SK-N-DZ (cell line): Measurements from ENCODE around the gene SLC6A5. TPM values are rescaled to one million over a fixed set of nuclear protein-coding genes. Genes with fewer than 3 reads are reported as not detected.
A peak's percentile ranks its signal among the peaks of the same experiment; 100 is the strongest.
"Not testable (repeated sequence)": the region's sequence is repeated elsewhere in the genome, so short reads cannot be mapped to it uniquely, and the experiment has no call there.

Experiments
- DNase-seq: peaks from one replicate; pipeline ENCODE4 v3.0.0-alpha.2; 2015; ENCODE audit warnings: low spot score
- polyA plus RNA-seq, 2 experiments: library from polyadenylated mRNA; depleted of rRNA; stranded (reverse); fragments of >200 nt; gene quantifications; 2 replicates each; pipeline ENCODE4 v1.2.3, GENCODE V29; 2014

Gene SLC6A5
- 0.08 and 0.23 TPM in 2 replicates for polyA plus RNA-seq (2014; cell fraction: cytosol; rRNA removed)
- polyA plus RNA-seq (2014; cell fraction: nucleus; rRNA removed) = 0.16 and 0.47 TPM in 2 replicates

DNA sequence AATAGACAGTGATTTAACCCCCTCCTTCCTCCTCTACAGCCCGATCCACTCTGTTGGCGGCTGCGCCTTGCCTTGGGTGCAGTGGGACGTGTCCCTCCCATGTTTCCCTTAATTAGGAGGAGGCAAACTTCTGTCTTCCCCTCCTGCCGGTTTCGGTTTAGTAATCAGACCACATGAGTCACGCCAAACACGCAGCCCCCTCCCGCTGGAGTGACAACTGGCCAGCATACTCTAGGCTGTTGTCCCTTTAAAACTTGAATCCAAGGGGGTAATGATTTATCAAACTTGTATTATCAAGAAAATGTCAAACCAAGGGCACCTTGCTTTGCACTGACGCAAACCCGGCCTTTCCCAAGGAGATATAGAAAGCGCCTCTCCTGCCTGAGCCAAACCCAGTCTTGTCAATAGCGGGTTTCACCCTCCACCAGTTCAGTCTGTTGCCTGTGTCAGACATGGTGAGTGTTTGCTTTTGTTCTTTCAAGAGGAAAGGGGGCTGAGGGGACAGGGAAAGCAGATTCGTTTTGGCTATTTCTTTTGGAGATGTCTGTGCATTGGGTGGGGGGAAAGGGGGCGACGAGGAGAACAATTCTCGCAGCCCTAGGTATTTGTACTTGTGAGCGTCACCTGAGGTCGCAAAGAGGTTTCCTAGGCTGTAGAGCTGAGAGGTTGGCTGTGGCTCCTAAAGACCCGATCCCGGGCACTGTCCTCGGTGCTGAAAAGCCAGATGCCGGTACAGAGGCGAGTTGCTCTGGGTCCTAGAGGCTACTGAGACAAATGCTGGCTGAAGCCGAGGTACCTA, at the start of gene SLC6A5:
Gene SLC6A5, plus strand, starts transcription at position 388 of the 799 bp plus-strand sequence. Its CDS starts 65 bp downstream, at position 453.
- no peak for DNase-seq

DNA sequence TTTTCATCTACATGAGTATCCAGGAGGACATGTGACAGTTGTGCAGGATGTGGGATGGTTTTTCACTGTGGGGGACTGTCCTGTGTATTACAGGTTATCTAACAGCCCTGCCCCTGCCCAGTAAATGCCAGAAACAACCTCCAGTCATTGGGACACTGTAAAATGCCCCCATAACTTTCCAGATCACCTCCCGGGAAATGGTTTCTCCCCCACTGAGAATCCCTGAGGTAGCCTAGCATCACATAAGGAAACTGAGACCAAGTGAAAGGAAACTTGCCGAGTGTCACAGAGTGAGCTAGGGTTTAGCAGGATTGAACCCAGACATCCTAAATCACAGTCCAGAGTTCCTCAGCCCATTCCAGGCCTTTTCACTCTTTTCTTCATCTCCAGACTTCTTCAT, 48.3 kb upstream of the SLC6A5 start:
- no peak for DNase-seq

DNA sequence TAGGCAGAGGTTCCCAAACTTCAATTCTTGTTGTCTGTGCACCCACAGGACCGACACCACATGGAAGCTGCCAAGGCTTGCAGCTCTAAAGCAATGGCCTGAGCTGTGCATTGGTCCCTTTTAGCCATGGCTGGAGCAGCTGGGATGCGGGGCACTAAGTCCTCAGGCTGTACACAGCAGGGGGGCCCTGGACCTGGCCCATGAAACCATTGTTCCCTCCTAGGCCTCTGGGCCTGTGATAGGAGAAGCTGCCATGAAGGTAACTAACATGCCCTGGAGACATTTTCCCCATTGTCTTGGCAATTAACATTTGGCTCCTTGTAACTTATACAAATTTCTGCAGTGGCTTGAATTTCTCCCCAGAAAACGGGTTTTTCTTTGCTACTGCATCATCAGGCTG, 43.6 kb upstream of the SLC6A5 start:
- DNase-seq = no peak

- DNase-seq = not testable (repeated sequence)
These were observed 43.0 kb upstream of the SLC6A5 start for GRCh38 chr11:20556396-20556795.

- DNase-seq = no peak
These were observed 40.7 kb upstream of the SLC6A5 start for GRCh38 chr11:20558741-20559140.

- DNase-seq = no peak
These were observed 39.7 kb upstream of the SLC6A5 start for GRCh38 chr11:20559523-20560300.

DNA sequence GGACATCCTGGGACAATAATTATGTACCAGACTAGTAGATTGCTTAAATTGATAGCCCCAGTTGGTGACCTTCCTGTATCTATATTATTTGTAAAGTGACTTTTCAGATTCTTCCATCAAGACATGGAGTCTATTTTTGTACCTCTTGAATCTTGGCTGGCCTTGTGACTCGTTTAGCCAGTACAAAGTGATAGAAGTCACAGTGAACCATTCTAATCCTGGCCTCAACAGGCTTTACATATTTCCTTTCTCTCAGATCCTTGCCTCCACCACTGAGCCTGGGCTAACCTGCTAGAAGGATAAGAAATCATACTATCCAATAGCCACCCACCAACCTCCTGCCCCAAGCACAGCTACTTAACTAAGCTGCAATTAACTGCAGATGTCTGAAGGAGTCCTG, 37.5 kb upstream of the SLC6A5 start:
- no peak for DNase-seq

DNA sequence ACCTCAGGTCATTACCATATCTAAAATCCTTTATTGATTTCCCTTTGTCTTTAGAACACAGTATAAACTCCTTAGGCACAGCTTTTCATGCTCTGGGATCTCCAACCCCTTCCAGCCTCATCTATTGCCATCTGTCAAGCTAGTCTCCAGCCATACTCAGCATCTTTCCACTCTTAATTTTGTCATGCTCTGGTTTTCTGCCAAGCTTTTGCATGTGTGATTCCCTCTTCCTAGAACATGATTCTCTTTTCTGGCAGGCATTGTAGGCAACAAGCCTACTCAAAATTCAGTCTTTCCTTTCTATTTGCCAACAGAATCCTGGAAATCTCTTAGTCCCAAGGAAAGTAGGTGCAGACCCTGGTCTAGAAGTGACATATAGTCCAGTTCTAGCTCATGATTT, 35.5 kb upstream of the SLC6A5 start:
- DNase-seq = no peak

DNA sequence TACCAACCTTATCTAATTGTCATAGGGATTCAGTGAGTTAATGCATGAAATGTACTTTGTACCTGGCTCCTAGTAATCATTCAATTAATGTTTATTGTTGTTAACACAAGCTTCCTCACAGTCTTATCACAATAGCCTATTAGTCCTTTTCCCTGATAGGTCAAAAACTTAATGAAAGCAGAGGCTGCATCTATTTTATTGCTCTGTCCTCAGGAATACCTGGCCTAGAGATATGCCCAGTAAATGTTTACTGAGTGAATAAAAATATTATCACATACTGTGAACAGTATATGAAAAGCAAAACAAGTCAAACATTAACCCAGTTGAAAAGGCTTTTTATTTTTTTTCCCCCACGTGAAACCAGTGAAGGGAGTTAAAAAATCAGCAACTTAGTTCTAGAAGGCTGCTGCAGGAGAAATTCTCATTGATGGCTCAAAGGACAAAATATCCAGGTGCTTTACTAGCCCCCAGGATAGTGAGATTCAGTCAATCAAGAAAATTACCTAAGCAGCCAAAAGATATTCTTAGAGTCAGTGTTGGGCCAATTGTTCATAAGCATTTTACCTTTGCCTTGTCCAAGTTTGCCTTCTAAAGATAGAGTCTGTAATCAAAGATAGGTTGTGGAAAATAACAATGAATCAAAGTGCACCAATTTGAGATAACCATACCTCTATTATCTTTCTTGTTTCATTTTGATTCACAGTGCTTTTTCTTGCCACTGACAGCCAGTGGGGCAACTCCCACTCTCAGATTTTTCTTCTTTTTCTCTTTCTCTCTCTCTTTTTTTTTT, 34.4 kb upstream of the SLC6A5 start:
- no peak for DNase-seq

DNA sequence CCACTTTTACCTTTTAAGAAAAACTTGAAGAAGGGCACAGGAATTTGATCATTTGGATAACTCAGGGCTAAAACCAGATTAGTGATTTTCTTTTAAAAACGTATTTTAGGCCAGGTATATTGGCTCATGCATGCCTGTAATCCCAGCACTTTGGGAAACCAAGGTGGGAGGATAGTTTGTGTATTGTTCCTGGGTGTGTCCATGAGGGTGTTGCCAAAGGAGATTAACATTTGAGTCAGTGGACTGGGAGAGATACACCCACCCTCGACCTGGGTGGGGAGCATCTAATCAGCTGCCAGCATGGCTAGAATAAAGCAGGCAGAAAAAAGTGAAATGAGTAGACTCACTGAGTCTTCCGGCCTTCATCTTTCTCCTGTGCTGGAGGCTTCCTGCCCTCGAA, 33.3 kb upstream of the SLC6A5 start:
- not testable (repeated sequence) for DNase-seq

DNA sequence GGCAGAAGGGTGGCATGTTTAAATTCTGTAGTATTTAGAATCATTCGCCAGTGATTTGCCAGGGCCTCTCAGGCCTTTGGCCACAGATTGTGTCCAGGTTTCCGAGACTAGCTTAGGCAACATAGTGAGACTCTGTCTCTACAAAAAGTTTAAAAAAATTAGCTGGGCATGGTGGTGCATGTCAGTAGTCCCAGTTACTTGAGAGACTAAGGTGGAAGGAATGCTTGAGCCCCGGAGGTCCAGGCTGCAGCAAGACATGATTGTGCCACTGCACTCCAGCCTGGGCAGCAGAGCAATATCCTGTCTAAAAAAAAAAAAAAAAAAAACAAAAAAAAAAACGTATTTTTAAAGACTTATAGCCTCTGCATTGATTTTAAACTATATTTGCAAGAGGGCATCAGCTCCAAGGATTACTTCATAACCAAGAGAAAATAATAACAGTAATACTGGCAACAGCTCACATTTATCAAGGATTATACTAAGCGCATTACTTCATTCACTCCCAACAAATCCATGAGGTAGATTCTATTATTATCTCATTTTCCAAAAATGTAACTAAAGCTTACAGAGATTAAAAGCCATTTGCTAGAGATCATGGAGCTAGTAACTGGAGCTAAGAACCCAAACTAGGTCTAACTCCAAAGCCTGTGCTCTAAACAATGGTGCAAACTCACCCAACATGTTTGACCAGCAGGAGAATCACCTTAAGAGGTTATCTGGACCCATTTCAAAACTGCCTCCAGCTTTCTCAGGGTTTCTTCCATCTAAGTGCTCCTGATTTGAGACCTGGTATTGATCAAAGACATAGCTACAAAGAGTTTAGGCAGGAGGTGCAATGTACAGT, 32.6 kb upstream of the SLC6A5 start:
- no peak for DNase-seq

DNA sequence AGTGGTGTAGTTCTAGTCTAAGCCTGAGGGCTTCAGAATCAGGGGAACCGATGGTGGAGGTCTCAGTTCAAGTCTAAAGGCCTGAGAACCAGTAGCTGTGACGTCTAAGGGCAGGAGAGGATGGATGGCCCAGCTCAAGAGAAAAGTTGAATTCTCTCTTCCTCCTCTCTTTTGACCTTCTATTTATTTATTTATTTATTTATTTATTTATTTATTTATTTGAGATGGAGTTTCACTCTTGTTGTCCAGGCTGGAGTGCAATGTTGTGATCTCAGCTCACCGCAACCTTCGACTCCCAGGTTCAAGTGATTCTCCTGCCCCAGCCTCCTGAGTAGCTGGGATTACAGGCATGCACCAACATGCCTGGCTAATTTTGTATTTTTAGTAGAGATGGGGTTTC, 19.7 kb upstream of the SLC6A5 start:
- DNase-seq = not testable (repeated sequence)

- DNase-seq = no peak
These were observed 16.2 kb upstream of the SLC6A5 start for GRCh38 chr11:20583201-20583600.

DNA sequence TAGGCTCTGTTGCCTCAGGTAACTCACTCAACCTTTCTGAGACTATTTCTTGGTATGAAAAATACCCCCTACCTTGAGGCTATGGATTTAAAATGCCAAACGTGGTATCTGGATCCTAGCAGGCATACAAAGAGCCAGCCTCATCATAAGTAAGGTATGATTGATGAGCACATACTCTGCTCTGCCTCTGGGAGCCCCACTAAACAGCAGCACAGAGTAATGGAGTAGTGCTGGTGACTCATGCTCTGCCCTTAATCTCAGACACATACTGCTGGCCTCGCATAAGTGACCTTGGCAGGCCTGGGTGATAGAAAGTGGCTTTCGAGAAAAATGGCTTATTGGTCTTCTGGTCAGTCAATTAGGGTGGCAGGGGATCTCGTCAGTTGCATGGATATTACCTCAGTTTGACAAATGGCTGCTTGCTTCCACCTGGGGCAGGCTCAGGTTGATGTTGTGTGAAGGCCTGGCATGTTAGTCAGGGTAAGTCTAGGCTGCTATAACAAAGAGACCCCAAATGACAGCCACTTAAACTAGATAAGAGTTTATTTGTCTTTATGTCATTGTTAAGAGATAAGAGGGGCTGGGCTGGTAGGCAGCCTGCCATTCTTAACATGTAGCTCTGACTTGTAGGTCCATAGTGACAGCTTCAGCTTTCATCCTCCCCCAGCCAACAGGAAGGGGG, 15.2 kb upstream of the SLC6A5 start:
- DNase-seq = no peak

GRCh38 chr11:20589796-20590195, 9.6 kb upstream of the SLC6A5 start:
- no peak for DNase-seq

GRCh38 chr11:20590381-20590780, 9.0 kb upstream of the SLC6A5 start:
- DNase-seq = no peak

- no peak for DNase-seq
These were observed 6.7 kb upstream of the SLC6A5 start for GRCh38 chr11:20592741-20593140.

GRCh38 chr11:20594274-20595061, 4.9 kb upstream of the SLC6A5 start:
- DNase-seq = peak; percentile 51

DNA sequence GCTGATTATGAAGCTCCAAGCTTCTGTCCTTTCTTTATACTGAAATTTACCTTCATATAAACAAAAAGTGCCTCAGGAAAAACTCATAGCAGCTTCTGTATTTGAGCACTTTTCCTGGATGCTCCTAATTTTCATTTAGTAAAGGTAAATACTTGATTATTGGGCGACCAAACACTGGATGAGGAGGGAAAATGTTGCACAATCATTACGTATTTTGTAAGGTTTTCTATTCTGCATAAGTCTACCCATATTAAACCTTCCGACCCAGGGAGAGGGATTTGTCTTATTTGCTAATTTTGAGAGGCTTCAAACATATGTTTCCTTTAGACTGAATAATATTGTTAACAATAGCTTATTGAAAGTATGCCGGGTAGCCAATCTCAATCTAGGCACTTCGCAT, 4.3 kb upstream of the SLC6A5 start:
- no peak for DNase-seq
